Right lobe of liver (tissue), 6 donors: ENCODE results near the gene SMIM44. TPM values are rescaled to one million over a fixed set of nuclear protein-coding genes. Genes with fewer than 3 reads are reported as not detected.

Source experiments
- ATAC-seq, 4 donors: fragments of 200-7000 bp; cut with Tn5 transposase; one replicate each; pipeline ENCODE4 v1.9.1; 2020; ENCODE audit warnings: mild to moderate bottlenecking in 4 of 4, moderate library complexity in 4 of 4
- DNase-seq, 3 donors: peaks; one replicate each; pipeline ENCODE4 v3.0.0-alpha.2; 2020
- H3K27ac ChIP-seq, 3 donors: fragments of 200-600 bp; one replicate each; pipeline ENCODE4 v1.8.0; 2022
- H3K27me3 ChIP-seq, 2 donors: fragments of 200-600 bp; one replicate each; pipeline ENCODE4 v1.8.0; 2022
- H3K36me3 ChIP-seq, 4 donors: fragments of 200-600 bp; sonication (generic) in 1 of 4; one replicate each; pipeline versions ENCODE4 v1.5.1 to v1.8.0; 2017 to 2022; ENCODE audit warnings: control low read depth in 1 of 4
- H3K4me1 ChIP-seq, 4 donors: fragments of 200-600 bp; sonication (generic) in 1 of 4; one replicate each; pipeline versions ENCODE4 v1.5.1 to v1.8.0; 2017 to 2022; ENCODE audit warnings: control low read depth in 1 of 4
- H3K4me3 ChIP-seq, 3 donors: fragments of 200-600 bp; one replicate each; pipeline ENCODE4 v1.8.0; 2022
- H3K9me3 ChIP-seq, 4 donors: fragments of 200-600 bp; sonication (generic) in 1 of 4; one replicate each; pipeline versions ENCODE4 v1.5.1 to v1.8.0; 2017 to 2022; ENCODE audit warnings: control low read depth in 1 of 4
- POLR2A ChIP-seq: fragments of 450-650 bp; IDR thresholded peaks from one replicate; pipeline ENCODE4 v1.6.1; 2017; ENCODE audit warnings: antibody characterized with exemption, mild to moderate bottlenecking
- WGBS: methylation state at CpG from one replicate; pipeline ENCODE4 v1.1.6; 2018; ENCODE audit warnings: low coverage, low lambda C conversion rate; ENCODE audit not compliant: insufficient coverage; ENCODE audit errors: missing lambda C conversion rate; 5-methylcytosine and 5-hydroxymethylcytosine counted together
- intact Hi-C, 2 donors: fragments of 100-400 bp; cut with DNase I; formaldehyde crosslinking; loops; one replicate each; pipeline versions ENCODE4 v1.11.2 to v1.14.1; 2022
- total RNA-seq, 6 experiments: library from RNA; depleted of rRNA in 2 of 6; stranded (reverse); fragments of >200 nt in 2 of 6; fragmentation: NEBNext Ultra II Directional in 3 of 6; extraction: Animal tissue kit (Norgen Biotek cat#: 25700) in 3 of 6; gene quantifications; one replicate each; pipeline versions ENCODE4 v1.1.0 to v1.2.4, GENCODE V29; 2016 to 2023
- TF ChIP-seq, protein P1 (sequence below), 4 donors: fragments of 200-600 bp in 3 of 4; fragments of 450-650 bp in 1 of 4; IDR thresholded peaks; one replicate each; pipeline versions ENCODE4 v1.5.1 to v1.8.0; 2016 to 2022; ENCODE audit warnings: antibody characterized with exemption in 4 of 4, mild to moderate bottlenecking in 2 of 4
- donor health status: DM: no; HTN: yes; CAD: no.
- donor health status: DM: no; HTN: no; CAD: no.
- donor health status: DM: no; HTN: no; CAD: no.
- donor health status: DM: no; HTN: yes; CAD: no.
- donor health status: DM: no; HTN: yes; CAD: no.

Gene SMIM44
- total RNA-seq, 6 experiments from 2014 or later: not detected

DNA sequence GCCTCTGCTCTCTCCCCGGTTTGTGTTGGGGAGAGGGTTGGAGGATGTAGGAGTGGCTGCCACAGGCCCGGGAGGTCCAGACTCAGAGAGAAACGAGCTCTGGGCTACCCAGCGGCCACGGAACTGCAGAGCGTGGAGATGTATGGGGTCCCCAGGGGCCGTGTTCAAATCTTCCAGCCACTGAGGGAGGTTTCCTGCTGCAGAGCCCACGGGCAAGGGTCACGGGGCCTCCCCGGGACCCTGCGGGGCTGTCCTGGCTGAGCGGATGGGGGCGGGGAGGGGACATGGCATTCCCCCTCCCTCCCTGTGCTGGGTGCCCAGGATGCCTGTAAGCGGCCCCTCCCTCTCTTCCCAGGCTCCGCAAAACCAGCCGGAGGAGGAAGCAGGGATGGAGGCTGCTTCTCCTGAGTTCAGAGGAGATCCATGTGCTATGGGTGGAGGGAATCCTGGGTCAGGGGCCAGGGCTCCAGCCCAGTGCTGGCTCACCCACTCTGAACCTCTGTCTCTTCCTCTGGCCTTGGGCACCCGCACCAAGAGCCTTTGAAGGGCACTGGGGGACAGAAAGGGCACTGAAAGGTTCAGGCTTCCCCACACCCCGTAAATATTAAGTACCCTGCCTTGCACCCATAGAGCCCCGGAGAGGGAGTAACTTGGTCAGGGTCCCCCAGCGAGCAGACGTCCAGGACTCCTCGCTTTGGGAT, 25.6 kb downstream of the SMIM44 start:
- Histone ChIP-seq H3K4me1 (peaks cover 0 to 20% (median 8%) of the 10 kb centered on the region in 4 donors), H3K4me3 (no peak overlapping the region), H3K27me3 (no peaks in the 10 kb centered on the region), H3K9me3 (no peaks in the 10 kb centered on the region), H3K27ac (peak overlapping the region in 2 of 3 donors; percentile 31 to 84), H3K36me3 (peaks cover 0 to 66% (median 26%) of the 10 kb centered on the region in 4 donors)
- intact Hi-C loops: no loop called here
- DNase-seq (no peak), ATAC-seq (peak in 1 of 4 donors; percentile 3)
- TF ChIP-seq, protein P1, sequence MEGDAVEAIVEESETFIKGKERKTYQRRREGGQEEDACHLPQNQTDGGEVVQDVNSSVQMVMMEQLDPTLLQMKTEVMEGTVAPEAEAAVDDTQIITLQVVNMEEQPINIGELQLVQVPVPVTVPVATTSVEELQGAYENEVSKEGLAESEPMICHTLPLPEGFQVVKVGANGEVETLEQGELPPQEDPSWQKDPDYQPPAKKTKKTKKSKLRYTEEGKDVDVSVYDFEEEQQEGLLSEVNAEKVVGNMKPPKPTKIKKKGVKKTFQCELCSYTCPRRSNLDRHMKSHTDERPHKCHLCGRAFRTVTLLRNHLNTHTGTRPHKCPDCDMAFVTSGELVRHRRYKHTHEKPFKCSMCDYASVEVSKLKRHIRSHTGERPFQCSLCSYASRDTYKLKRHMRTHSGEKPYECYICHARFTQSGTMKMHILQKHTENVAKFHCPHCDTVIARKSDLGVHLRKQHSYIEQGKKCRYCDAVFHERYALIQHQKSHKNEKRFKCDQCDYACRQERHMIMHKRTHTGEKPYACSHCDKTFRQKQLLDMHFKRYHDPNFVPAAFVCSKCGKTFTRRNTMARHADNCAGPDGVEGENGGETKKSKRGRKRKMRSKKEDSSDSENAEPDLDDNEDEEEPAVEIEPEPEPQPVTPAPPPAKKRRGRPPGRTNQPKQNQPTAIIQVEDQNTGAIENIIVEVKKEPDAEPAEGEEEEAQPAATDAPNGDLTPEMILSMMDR (IDR thresholded peaks at IDR 0.05): no peak
- TF ChIP-seq POLR2A: no peak
- 60% methylated on average over 1 of the region's 22 CpGs for WGBS

DNA sequence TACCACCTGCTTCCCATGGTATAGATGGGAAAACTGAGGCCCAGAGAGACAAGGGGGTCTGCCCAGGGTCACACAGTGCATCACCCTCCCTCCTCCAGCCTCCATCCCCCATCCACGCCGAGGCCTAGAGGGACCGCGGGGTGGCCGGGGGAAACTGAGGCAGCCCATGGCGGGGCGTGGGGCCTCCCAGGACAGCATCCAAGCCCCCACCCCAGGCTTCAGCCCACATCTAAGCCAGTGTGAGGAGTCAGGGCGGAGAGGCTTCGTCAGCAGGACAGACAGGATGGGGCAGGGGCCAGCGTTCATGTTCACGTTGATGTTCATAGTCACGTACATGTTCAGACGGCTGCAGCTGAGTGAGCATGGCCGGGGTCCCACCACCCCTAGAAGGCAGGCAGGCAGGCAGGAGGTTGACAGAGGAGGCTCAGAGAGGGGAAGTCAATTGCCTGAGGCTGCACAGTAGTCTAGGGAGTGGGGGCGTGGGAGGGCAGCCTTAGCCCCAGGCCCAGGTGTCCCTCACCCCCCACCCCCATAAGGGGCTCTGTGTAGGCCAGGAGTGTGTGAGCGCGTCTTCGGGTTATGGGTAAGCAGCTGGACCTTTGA, 26.2 kb downstream of the SMIM44 start:
- peaks cover 0 to 20% (median 8%) of the 10 kb centered on the region in 4 donors for H3K4me1 ChIP-seq
- no peaks in the 10 kb centered on the region for H3K9me3 ChIP-seq
- ATAC-seq (no peak), DNase-seq (no peak)
- 93% methylated on average over 3 of the region's 18 CpGs for WGBS
- TF ChIP-seq, protein P1 (IDR thresholded peaks at IDR 0.05): no peak
- TF ChIP-seq POLR2A: no peak
- H3K36me3 ChIP-seq: peaks cover 0 to 67% (median 28%) of the 10 kb centered on the region in 4 donors
- no peaks in the 10 kb centered on the region for H3K27me3 ChIP-seq
- H3K27ac ChIP-seq: peak overlapping the region in 1 of 3 donors; percentile 84
- no peak overlapping the region for H3K4me3 ChIP-seq
- intact Hi-C loops: no loop called here

DNA sequence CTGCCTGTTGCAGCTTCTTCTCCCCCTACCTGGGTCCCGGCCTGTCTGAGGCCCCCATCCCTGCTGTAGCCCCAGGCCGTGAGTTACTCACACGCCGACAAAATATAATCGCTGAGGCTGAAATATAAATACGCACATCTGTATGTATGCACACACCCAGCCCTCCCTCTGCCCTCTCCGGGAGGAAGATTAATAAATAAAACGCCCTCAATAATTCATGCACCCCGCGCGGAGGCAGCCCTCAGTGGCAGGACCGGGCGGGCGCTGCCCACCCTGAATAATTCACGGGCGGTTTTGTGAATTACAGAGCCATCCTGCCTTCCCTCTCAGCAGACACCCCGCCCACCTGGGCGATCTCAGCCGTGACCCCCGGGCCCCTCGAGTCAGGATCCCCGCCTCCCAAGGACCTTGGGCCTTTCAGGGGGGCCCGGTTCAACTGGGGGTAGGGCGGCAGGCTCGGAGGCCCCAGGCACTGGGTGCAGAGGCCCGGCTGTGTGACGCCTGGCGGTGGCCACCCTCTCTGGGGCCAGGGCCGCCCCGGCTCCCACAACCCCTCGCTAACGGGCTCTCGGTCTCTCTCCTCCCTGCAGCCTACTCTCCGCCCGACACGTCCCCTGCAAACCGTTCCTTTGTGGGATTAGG, 27.2 kb downstream of the SMIM44 start:
- peaks cover 0 to 27% (median 10%) of the 10 kb centered on the region in 4 donors for H3K4me1 ChIP-seq
- WGBS: 96% methylated on average over 9 of the region's 37 CpGs
- H3K27ac ChIP-seq: no peak overlapping the region

DNA sequence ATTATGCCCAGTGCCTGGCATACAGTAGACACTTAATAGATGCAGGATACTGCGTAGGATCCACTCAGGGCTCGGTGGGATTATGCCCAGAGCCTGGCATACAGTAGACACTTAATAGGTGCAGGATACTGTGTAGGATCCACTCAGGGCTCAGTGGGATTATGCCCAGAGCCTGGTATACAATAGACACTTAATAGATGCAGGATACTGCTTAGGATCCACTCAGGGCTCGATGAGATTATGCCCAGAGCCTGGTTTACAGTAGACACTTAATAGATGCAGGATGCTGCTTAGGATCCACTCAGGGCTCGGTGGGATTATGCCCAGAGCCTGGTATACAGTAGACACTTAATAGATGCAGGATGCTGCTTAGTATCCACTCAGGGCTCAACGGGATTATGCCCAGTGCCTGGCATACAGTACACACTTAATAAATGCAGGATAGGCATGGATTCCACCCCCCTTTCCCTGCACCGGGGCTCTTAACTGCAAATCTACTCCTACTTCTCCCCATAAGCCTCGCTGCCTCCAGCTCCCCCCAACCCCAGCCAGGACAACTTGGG, 27.8 kb downstream of the SMIM44 start:
- intact Hi-C loops: no loop called here
- Histone ChIP-seq H3K4me3 (no peak overlapping the region), H3K4me1 (peaks cover 0 to 33% (median 13%) of the 10 kb centered on the region in 4 donors), H3K9me3 (no peaks in the 10 kb centered on the region), H3K27me3 (no peaks in the 10 kb centered on the region), H3K36me3 (peaks cover 0 to 63% (median 33%) of the 10 kb centered on the region in 4 donors), H3K27ac (no peak overlapping the region)
- WGBS: 89% methylated on average over 3 of the region's 7 CpGs
- ATAC-seq (no peak), DNase-seq (no peak)
- TF ChIP-seq POLR2A: no peak
- TF ChIP-seq, protein P1 (IDR thresholded peaks at IDR 0.05): no peak

More for the DNA sequence above, 27.2 kb downstream of the SMIM44 start:
- no peaks in the 10 kb centered on the region for H3K9me3 ChIP-seq
- H3K4me3 ChIP-seq: no peak overlapping the region
- no peak for ATAC-seq
- TF ChIP-seq, protein P1 (IDR thresholded peaks at IDR 0.05): no peak
- no peak for TF ChIP-seq POLR2A
- no peak for DNase-seq
- no peaks in the 10 kb centered on the region for H3K27me3 ChIP-seq
- H3K36me3 ChIP-seq: peaks cover 0 to 62% (median 31%) of the 10 kb centered on the region in 4 donors
- intact Hi-C loops: no loop called here
